HG03280 (cell line): ENCODE data around the gene G6PC1.
"Not testable (repeated sequence)": the region's sequence is repeated elsewhere in the genome, so short reads cannot be mapped to it uniquely, and the experiment has no call there.

Source experiments
- ATAC-seq: cut with Tn5 transposase; IDR thresholded peaks from one replicate; pipeline ENCODE4 v1.9.1; 2021; ENCODE audit warnings: mild to moderate bottlenecking, moderate library complexity; ENCODE audit not compliant: unreplicated experiment

G6PC1 gene

DNA sequence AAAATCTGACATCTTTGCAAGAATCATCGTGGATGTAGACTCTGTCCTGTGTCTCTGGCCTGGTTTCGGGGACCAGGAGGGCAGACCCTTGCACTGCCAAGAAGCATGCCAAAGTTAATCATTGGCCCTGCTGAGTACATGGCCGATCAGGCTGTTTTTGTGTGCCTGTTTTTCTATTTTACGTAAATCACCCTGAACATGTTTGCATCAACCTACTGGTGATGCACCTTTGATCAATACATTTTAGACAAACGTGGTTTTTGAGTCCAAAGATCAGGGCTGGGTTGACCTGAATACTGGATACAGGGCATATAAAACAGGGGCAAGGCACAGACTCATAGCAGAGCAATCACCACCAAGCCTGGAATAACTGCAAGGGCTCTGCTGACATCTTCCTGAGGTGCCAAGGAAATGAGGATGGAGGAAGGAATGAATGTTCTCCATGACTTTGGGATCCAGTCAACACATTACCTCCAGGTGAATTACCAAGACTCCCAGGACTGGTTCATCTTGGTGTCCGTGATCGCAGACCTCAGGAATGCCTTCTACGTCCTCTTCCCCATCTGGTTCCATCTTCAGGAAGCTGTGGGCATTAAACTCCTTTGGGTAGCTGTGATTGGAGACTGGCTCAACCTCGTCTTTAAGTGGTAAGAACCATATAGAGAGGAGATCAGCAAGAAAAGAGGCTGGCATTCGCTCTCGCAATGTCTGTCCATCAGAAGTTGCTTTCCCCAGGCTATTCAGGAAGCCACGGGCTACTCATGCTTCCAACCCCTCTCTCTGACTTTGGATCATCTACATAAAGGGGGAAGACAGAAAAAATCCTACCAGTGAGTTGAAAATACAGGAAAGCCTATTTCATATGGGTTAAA, at the start of gene G6PC1:
Gene G6PC1 (plus strand): TSS at position 340 of the 872 bp plus-strand sequence. CDS start 78 bp downstream, at position 418.
- ATAC-seq: no peak

DNA sequence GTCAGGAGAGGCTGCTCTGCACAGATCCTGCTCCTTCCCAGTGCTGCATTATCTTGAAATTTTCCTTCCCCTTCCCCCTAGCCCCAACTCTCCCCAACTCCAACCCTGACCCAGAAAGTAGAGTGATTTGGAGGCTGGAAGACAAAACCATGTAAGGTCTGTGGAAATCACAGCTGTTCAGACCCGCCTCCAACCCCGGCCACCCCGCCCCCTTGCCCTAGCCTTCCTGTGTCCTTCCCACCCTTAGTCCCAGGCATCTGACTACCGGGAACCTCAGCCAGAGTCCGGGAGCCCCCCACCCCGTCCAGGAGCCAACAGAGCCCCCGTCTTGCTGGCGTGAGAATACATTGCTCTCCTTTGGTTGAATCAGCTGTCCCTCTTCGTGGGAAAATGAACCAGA, 49.6 kb upstream of the G6PC1 start, which contains the start of gene AOC3:
Gene AOC3 (plus strand): TSS at position 246 of the 400 bp plus-strand sequence. CDS start 145 bp downstream, at position 391.
- no peak for ATAC-seq

DNA sequence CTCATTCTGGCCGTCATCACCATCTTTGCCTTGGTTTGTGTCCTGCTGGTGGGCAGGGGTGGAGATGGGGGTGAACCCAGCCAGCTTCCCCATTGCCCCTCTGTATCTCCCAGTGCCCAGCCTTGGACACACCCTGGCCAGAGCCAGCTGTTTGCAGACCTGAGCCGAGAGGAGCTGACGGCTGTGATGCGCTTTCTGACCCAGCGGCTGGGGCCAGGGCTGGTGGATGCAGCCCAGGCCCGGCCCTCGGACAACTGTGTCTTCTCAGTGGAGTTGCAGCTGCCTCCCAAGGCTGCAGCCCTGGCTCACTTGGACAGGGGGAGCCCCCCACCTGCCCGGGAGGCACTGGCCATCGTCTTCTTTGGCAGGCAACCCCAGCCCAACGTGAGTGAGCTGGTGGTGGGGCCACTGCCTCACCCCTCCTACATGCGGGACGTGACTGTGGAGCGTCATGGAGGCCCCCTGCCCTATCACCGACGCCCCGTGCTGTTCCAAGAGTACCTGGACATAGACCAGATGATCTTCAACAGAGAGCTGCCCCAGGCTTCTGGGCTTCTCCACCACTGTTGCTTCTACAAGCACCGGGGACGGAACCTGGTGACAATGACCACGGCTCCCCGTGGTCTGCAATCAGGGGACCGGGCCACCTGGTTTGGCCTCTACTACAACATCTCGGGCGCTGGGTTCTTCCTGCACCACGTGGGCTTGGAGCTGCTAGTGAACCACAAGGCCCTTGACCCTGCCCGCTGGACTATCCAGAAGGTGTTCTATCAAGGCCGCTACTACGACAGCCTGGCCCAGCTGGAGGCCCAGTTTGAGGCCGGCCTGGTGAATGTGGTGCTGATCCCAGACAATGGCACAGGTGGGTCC, 49.0 kb upstream of the G6PC1 start:
- not testable (repeated sequence) for ATAC-seq

DNA sequence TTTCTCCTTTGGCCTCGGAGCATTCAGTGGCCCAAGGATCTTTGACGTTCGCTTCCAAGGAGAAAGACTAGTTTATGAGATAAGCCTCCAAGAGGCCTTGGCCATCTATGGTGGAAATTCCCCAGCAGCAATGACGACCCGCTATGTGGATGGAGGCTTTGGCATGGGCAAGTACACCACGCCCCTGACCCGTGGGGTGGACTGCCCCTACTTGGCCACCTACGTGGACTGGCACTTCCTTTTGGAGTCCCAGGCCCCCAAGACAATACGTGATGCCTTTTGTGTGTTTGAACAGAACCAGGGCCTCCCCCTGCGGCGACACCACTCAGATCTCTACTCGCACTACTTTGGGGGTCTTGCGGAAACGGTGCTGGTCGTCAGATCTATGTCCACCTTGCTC, 48.2 kb upstream of the G6PC1 start:
- ATAC-seq: no peak

DNA sequence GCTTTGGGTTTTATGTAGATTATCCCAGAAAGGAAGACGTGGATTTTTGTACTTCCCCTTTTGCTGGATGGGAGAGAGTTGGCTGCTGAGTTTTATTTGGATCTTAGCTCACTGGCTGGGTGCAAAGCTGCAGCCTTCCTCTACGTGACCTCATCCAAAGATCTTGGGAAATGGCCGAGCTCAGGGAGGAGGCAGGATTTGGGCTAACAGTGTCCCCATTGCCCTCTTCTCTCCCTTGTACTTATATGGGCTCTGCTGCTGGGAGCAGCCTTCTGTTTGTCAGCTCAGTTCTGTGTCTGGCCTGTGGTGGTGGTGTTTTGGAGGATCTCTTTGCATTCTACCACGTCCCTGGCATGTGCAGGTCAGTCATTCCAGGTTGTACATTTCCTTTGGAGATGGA, 47.6 kb upstream of the G6PC1 start:
- ATAC-seq: no peak

DNA sequence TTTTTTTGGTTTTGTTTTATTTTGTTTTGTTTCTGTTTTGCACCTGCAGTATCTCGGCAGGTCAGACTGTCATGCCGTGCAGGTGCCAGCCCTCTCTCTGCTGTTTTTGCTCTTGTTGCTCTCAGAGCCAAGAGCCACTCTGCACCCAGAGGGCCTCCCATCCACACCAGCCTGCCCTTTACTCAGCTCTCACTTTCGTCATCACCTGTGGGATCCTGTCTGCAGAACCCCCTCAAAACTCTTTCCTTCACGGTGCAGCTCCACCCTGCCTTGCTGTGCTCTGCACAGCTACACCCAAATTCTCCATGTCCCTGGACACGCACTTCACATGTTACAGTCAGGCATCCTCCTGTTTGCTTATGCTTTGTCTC, 47.0 kb upstream of the G6PC1 start:
- ATAC-seq: no peak

DNA sequence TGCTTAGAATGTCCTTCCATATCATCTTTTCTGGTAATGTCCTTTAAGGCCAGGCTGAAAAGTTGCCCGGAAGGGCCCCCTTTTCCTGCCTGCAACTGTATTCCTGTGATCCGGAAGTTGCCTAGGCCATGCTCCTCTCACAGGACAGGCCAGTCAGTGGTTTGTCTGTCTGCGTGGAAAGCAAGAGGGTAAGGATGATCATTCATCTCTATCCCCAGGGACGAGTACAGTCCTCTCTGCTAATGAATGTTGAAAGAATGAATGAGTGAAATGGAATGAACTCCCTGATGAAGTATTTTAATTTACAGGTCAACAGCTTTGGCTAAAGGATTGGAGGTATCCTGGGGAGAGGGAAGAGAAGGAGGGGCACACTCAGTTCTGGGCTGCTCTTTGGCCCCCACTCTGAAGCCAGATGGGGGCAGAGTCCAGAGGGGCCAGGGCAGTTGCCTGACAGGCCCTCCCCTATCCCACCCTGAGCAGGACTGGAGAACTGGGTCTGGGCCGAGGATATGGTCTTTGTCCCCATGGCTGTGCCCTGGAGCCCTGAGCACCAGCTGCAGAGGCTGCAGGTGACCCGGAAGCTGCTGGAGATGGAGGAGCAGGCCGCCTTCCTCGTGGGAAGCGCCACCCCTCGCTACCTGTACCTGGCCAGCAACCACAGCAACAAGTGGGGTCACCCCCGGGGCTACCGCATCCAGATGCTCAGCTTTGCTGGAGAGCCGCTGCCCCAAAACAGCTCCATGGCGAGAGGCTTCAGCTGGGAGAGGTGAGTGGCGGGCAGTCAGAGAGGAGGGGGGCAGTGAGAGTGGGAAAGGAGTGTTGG, 46.4 kb upstream of the G6PC1 start:
- no peak for ATAC-seq

DNA sequence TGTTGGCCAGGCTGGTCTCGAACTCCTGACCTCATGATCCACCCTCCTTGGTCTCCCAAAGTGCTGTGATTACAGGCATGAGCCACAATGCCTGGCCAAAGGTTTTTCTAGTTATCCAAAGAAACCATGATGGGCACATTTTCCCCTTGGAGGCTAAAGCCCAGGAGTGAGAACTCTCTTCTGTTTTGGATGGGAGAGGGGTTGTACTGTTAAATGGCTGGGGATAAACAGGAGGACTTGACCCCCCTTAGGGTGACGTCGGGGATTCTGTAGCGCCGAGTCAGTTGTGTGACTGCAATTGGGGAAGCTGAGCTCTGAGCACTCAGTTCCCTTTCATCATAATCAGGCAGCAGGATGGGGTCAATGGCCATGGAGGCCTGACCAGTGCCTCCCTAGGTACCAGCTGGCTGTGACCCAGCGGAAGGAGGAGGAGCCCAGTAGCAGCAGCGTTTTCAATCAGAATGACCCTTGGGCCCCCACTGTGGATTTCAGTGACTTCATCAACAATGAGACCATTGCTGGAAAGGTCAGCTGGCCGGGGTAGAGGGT, 45.5 kb upstream of the G6PC1 start:
- ATAC-seq: no peak

DNA sequence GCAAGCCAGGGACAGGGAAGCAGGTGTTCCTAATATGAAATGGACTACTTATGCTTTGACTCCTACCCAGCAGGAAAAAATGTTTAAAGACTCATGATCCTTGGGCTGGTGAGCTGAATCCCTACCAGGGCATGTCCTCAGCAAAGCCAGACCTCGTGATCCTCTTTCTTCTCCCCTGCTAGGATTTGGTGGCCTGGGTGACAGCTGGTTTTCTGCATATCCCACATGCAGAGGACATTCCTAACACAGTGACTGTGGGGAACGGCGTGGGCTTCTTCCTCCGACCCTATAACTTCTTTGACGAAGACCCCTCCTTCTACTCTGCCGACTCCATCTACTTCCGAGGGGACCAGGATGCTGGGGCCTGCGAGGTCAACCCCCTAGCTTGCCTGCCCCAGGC, 44.5 kb upstream of the G6PC1 start:
- ATAC-seq: not testable (repeated sequence)

DNA sequence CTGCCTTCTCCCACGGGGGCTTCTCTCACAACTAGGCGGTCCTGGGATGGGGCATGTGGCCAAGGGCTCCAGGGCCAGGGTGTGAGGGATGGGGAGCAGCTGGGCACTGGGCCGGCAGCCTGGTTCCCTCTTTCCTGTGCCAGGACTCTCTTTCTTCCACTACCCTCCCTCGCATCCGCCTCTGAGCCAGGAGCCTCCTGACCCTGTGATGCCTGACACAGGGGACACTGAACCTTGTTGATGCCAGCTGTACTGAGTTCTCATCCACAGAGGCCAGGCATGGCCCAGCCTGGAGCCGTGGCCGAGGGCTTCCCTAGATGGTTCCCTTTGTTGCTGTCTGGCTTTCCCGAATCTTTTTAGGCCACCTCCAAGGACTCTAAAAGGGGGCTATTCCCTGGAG, 44.1 kb upstream of the G6PC1 start:
- not testable (repeated sequence) for ATAC-seq

DNA sequence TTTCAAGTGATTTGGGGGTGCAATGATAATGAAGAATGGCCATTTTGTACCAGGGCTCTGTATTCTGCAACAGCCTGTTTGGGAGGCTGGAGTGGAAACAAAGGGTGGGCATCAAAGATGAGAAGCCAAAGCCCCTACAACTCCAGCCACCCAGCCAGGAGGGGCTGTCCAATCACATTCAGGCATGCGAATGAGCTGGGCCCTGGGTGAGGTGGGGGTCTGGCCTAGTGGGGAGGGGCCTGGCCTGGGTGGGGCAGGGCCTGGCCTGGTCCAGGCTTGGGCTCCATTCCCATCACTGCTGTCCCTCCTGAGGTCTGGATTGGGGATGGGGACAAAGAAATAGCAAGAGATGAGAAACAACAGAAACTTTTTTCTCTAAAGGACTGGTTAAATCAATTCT, 43.2 kb upstream of the G6PC1 start:
- no peak for ATAC-seq

DNA sequence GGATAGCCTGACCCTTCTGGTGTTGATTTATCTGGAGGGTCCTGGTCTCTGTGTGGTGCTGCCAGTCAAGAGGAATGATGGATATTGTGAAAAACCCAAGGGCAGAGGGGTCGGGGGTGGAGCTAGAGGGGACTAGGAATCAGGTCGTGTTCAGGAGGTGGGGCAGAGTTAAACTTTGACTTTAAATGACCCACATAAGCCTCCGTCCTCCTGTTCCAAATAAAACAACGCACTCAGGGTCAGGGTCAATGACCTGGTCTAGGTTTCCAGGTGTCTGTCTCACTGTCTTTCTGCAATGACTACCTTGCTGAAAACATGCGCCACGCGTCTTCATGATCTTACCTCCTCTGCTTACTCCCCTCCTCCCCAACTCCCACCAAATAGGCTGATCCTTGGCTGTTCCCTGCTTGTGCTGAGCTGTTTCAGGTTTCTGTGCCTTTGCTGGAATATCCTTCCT, 34.9 kb upstream of the G6PC1 start:
- no peak for ATAC-seq

DNA sequence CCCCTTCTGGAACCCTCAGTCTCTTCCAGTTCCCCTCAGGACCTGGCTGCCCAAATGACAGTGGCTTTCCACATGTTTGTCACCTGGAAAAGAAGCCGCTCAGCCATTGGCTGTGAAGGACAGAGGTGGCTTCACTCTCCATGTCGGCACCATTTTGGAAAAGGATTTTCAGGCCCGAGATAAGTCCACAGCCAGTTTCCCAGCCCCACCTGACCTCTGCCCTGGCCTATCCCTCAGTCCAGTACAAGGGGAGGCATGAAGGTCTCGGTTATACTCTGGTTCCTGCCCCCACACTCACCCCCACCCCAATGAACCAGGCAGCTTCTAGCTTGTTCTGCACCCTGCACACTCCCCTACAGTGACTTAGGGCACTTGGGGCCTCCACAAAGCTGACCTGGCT, 34.4 kb upstream of the G6PC1 start:
- ATAC-seq: no peak

DNA sequence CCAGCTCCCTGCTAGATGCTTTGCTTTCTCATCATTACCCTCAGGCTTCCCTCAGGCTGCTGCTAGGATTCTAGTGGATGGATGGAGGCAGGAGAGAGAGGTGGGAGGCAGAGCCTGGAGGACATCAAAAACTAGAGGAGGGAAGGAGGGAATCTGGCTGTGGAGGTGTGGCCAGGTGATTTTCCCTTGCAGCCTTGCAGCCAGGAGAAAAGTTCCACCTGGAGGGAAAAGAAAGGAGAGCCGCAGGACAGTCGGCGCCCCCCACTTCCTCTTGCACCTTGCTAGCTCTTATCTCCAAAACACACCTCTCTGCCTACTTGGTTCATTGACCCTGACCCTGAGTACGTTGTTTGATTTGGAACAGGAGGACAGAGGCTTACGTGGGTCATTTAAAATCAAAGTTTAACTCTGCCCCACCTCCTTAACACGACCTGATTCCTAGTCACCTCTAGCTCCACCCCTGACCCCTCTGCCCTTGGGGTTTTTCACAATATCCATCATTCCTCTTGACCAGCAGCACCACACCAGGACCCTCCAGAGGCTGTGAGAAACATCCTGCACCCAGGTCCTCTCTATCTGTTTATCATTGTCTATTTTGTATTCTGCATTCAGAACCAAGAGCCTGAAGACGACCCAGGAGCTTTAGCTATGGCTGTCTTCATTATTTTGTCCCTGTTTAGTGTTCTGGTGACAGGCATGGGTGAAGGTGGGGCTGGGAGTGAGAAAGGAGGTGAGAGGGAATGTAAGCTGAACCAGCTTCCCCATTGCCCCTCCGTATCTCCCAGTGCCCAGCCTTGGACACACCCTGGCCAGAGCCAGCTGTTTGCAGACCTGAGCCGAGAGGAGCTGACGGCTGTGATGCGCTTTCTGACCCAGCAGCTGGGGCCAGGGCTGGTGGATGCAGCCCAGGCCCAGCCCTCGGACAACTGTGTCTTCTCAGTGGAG, 33.7 kb upstream of the G6PC1 start:
- no peak for ATAC-seq

DNA sequence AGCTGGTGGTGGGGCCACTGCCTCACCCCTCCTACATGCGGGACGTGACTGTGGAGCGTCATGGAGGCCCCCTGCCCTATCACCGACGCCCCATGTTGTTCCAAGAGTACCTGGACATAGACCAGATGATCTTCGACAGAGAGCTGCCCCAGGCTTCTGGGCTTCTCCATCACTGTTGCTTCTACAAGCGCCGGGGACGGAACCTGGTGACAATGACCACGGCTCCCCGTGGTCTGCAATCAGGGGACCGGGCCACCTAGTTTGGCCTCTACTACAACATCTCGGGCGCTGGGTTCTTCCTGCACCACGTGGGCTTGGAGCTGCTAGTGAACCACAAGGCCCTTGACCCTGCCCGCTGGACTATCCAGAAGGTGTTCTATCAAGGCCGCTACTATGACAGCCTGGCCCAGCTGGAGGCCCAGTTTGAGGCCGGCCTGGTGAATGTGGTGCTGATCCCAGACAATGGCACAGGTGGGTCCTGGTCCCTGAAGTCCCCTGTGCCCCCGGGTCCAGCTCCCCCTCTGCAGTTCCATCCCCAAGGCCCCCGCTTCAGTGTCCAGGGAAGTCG, 32.8 kb upstream of the G6PC1 start:
- not testable (repeated sequence) for ATAC-seq

DNA sequence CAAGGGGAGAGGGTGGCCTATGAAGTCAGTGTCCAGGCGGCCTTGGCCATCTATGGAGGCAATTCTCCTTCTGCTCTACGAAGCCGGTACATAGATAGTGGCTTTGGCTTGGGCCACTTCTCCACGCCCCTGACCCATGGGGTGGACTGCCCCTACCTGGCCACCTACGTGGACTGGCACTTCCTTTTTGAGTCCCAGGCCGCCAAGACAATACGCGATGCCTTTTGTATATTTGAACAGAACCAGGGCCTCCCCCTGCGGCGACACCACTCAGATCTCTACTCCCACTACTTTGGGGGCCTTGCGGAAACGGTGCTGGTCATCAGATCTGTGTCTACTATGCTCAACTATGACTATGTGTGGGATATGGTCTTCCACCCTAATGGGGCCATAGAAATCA, 32.3 kb upstream of the G6PC1 start:
- ATAC-seq: no peak

DNA sequence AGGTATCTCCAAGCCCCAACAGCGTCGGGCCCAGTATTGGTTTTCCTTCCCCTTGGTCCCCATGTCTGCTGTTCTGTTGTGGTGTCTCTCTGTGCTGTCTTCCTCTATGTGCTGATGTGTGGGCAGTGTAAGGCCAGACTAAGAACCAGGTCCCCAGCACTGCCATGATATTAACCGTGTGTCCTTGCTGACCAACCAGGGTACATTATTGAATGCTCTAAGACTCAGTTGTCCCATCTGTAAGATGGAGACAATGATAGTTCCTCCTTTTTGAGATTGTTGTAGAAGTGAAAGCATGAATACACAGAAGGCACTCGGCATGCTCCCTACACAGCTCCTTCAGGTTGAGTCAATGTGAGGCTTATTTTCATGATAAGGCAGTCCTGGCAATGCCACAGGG, 29.0 kb upstream of the G6PC1 start:
- ATAC-seq: no peak

DNA sequence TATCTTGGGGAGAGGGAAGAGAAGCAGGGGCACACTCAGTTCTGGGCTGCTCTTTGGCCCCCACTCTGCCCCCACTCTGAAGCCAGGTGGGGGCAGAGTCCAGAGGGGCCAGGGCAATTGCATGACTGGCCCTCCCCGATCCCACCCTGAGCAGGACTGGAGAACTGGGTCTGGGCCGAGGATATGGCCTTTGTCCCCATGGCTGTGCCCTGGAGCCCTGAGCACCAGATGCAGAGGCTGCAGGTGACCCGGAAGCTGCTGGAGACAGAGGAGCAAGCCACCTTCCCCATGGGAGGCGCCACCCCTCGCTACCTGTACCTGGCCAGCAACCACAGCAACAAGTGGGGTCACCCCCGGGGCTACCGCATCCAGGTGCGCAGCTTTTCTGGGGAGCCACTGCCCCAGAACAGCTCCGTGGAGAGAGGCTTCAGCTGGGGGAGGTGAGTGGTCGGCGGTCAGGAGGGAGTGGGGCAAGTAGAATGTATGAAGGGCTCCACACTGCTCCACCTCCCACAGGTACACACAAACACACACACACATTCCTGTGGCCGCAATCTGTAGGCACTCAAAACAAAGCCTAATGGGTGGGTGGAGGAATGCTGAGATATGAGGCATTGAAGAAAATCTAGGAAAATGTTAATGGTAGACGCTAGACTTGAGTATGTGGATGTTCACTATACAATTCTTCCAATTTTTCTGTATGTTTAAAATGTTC, 28.2 kb upstream of the G6PC1 start:
- no peak for ATAC-seq
